Colonic mucosa (tissue), 4 donors: Measurements from ENCODE around the gene FARS2. TPM values are rescaled to one million over a fixed set of nuclear protein-coding genes. Genes with fewer than 3 reads are reported as not detected.

Experiments used
- DNase-seq: peaks from one replicate; pipeline ENCODE4 v3.0.0-alpha.2; 2020
- H3K27ac ChIP-seq: fragments of 200-600 bp; one replicate; pipeline ENCODE4 v1.8.0; 2021
- H3K27me3 ChIP-seq: fragments of 200-600 bp; one replicate; pipeline ENCODE4 v1.8.0; 2021
- H3K36me3 ChIP-seq: fragments of 200-600 bp; one replicate; pipeline ENCODE4 v1.8.0; 2021
- H3K4me1 ChIP-seq: fragments of 200-600 bp; one replicate; pipeline ENCODE4 v1.8.0; 2021; ENCODE audit warnings: mild to moderate bottlenecking
- H3K4me3 ChIP-seq: fragments of 200-600 bp; one replicate; pipeline ENCODE4 v1.8.0; 2021
- H3K9ac ChIP-seq, 2 donors: one replicate each; pipeline ENCODE4 v1.7.0; 2013; ENCODE audit warnings: control low read depth in 2 of 2, low read depth in 2 of 2, low read length in 2 of 2
- H3K9me3 ChIP-seq: fragments of 200-600 bp; one replicate; pipeline ENCODE4 v1.8.0; 2021
- intact Hi-C: fragments of 100-400 bp; cut with DNase I; formaldehyde crosslinking; loops from one replicate; pipeline ENCODE4 v1.14.1; 2022
- total RNA-seq, 2 donors: library from RNA; stranded (reverse); fragmentation: NEBNext Ultra II Directional in 1 of 2; extraction: Animal tissue kit (Norgen Biotek cat#: 25700) in 1 of 2; gene quantifications; one replicate each; pipeline ENCODE4 v1.2.1, GENCODE V29; 2021
- TF ChIP-seq, protein P1 (sequence below): fragments of 200-600 bp; IDR thresholded peaks from one replicate; pipeline ENCODE4 v1.8.0; 2022; ENCODE audit warnings: antibody characterized with exemption, mild to moderate bottlenecking
- donor health status: healthy.
- donor health status: DM: no; HTN: no; CAD: no.
- donor health status: DM: no; HTN: no; CAD: no.

FARS2 gene
- total RNA-seq, 2 donors from 2014 or later: 14.7 to 23.0 TPM

- no peak overlapping the region for H3K9ac ChIP-seq
- no peaks in the 10 kb centered on the region for H3K36me3 ChIP-seq
- TF ChIP-seq, protein P1, sequence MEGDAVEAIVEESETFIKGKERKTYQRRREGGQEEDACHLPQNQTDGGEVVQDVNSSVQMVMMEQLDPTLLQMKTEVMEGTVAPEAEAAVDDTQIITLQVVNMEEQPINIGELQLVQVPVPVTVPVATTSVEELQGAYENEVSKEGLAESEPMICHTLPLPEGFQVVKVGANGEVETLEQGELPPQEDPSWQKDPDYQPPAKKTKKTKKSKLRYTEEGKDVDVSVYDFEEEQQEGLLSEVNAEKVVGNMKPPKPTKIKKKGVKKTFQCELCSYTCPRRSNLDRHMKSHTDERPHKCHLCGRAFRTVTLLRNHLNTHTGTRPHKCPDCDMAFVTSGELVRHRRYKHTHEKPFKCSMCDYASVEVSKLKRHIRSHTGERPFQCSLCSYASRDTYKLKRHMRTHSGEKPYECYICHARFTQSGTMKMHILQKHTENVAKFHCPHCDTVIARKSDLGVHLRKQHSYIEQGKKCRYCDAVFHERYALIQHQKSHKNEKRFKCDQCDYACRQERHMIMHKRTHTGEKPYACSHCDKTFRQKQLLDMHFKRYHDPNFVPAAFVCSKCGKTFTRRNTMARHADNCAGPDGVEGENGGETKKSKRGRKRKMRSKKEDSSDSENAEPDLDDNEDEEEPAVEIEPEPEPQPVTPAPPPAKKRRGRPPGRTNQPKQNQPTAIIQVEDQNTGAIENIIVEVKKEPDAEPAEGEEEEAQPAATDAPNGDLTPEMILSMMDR: no peak
- no peak overlapping the region for H3K4me3 ChIP-seq
- H3K9me3 ChIP-seq: no peaks in the 10 kb centered on the region
- intact Hi-C loops: no loop called here
- no peaks in the 10 kb centered on the region for H3K4me1 ChIP-seq
- no peak overlapping the region for H3K27ac ChIP-seq
- no peak for DNase-seq
- no peaks in the 10 kb centered on the region for H3K27me3 ChIP-seq
Observed at GRCh38 chr6:5520796-5521195, 259.5 kb downstream of the FARS2 start.

- Histone ChIP-seq H3K9me3 (no peaks in the 10 kb centered on the region), H3K27me3 (no peaks in the 10 kb centered on the region), H3K36me3 (no peaks in the 10 kb centered on the region), H3K4me3 (no peak overlapping the region), H3K9ac (no peak overlapping the region), H3K27ac (no peak overlapping the region), H3K4me1 (no peaks in the 10 kb centered on the region)
- TF ChIP-seq, protein P1: no peak
- intact Hi-C loops: no loop called here
- no peak for DNase-seq
Observed at GRCh38 chr6:5521322-5521721, 260.0 kb downstream of the FARS2 start.

DNA sequence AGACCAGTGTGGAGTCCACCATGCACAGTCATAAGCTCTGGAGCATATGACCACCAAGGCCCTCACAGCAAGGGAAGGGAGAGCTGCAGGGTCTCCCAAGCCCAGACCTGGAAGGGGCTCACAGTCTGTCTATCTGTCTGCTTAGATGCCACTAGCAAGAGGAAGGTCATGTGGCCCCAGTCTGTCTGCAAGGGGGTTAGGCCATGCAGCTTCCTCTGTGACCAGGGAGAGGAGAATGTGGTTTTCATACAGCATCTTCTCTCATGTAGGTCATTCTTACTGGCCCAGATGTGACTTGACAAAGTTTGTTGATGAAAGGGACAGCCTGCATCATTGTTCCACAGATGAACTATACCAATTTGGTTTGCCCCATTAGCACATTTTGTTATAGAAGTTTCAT, 260.8 kb downstream of the FARS2 start:
- H3K27me3 ChIP-seq: no peaks in the 10 kb centered on the region
- H3K9ac ChIP-seq: no peak overlapping the region
- no peaks in the 10 kb centered on the region for H3K36me3 ChIP-seq
- TF ChIP-seq, protein P1: no peak
- no peak for DNase-seq
- H3K4me3 ChIP-seq: no peak overlapping the region
- no peaks in the 10 kb centered on the region for H3K4me1 ChIP-seq
- H3K27ac ChIP-seq: no peak overlapping the region
- intact Hi-C loops: no loop called here
- no peaks in the 10 kb centered on the region for H3K9me3 ChIP-seq

- no peak for DNase-seq
- Histone ChIP-seq H3K9ac (no peak overlapping the region), H3K36me3 (no peaks in the 10 kb centered on the region), H3K27ac (no peak overlapping the region), H3K9me3 (no peaks in the 10 kb centered on the region), H3K4me3 (no peak overlapping the region), H3K4me1 (no peaks in the 10 kb centered on the region), H3K27me3 (no peaks in the 10 kb centered on the region)
- intact Hi-C loops: no loop called here
- TF ChIP-seq, protein P1: no peak
Observed at GRCh38 chr6:5524110-5524509, 262.8 kb downstream of the FARS2 start.

- Histone ChIP-seq H3K36me3 (no peaks in the 10 kb centered on the region), H3K9me3 (no peaks in the 10 kb centered on the region), H3K4me1 (no peaks in the 10 kb centered on the region), H3K27me3 (no peaks in the 10 kb centered on the region), H3K27ac (no peak overlapping the region), H3K9ac (no peak overlapping the region), H3K4me3 (no peak overlapping the region)
- TF ChIP-seq, protein P1: no peak
- no peak for DNase-seq
- intact Hi-C loops: no loop called here
Observed at GRCh38 chr6:5525209-5525608, 263.9 kb downstream of the FARS2 start.

- H3K9ac ChIP-seq: no peak overlapping the region
- intact Hi-C loops: no loop called here
- H3K4me3 ChIP-seq: no peak overlapping the region
- TF ChIP-seq, protein P1: no peak
- H3K4me1 ChIP-seq: no peaks in the 10 kb centered on the region
- no peaks in the 10 kb centered on the region for H3K36me3 ChIP-seq
- no peak overlapping the region for H3K27ac ChIP-seq
- no peaks in the 10 kb centered on the region for H3K27me3 ChIP-seq
- no peaks in the 10 kb centered on the region for H3K9me3 ChIP-seq
- DNase-seq: no peak
Observed at GRCh38 chr6:5529015-5529414, 267.7 kb downstream of the FARS2 start.
